ENCODE data around the gene OR2J1. TPM values are rescaled to one million over a fixed set of nuclear protein-coding genes. Genes with fewer than 3 reads are reported as not detected.

OR2J1 gene
- polyA plus RNA-seq, 1 of the 3 experiments (the other 2 are of a cell fraction), result not detected

GRCh38 chr6:29146179-29146578 lies 46.9 kb downstream of the OR2J1 start:
- no peak overlapping the region for H3K27ac ChIP-seq (ENCODE audit: low read depth in 2 of 2, low read length in 1 of 2)
- H3K9ac ChIP-seq, result no peak overlapping the region
- no peak overlapping the region for H2AFZ ChIP-seq (ENCODE audit: low read depth)
- H3K4me2 ChIP-seq, result no peak overlapping the region
- POLR2A ChIA-PET, result no interaction called here
- no peaks in the 10 kb centered on the region for H3F3A ChIP-seq (replicated peaks; ENCODE audit: insufficient read depth)
- TF ChIP-seq NFIC (IDR thresholded peaks at IDR 0.05; ENCODE audit: borderline replicate concordance) (no peak), TCF12 (IDR thresholded peaks at IDR 0.05) (no peak), MEF2A (IDR thresholded peaks at IDR 0.05; ENCODE audit: borderline replicate concordance, low read depth) (no peak), SMC3 (IDR thresholded peaks at IDR 0.05; ENCODE audit: low read depth, low read length) (no peak), IRF3 (IDR thresholded peaks at IDR 0.05; ENCODE audit: low read depth, low read length) (no peak), FOSL2 (IDR thresholded peaks at IDR 0.05; ENCODE audit: borderline replicate concordance, low read depth) (no peak), CTCF (IDR thresholded peaks at IDR 0.05) (no peak), PBX3 (IDR thresholded peaks at IDR 0.05) (no peak), RAD21 (IDR thresholded peaks at IDR 0.05; ENCODE audit: low read length) (no peak), USF2 (IDR thresholded peaks at IDR 0.05; ENCODE audit: borderline replicate concordance, low read depth, low read length) (no peak), FOXM1 (IDR thresholded peaks at IDR 0.05; ENCODE audit: low read depth) (no peak), REST (IDR thresholded peaks at IDR 0.05; ENCODE audit: low read depth, low read length) (no peak)
- CTCF ChIA-PET, result no interaction called here
- no peaks in the 10 kb centered on the region for H3K9me2 ChIP-seq
- H3K36me3 ChIP-seq (replicated peaks in 1 of 2; ENCODE audit: control insufficient read depth in 1 of 2, insufficient read depth in 2 of 2, low read length in 1 of 2), result no peaks in the 10 kb centered on the region
- H3K79me2 ChIP-seq (ENCODE audit: insufficient read depth), result no peaks in the 10 kb centered on the region
- no peak for DNase-seq
- no peaks in the 10 kb centered on the region for H3K27me3 ChIP-seq (ENCODE audit: insufficient read depth)
- H3K4me3 ChIP-seq (ENCODE audit: low read depth in 2 of 2, low read length in 1 of 2), result no peak overlapping the region
- 0% methylated on average over 2 of the region's 2 CpGs for WGBS (ENCODE audit: low lambda C conversion rate)
- no peaks in the 10 kb centered on the region for H3K4me1 ChIP-seq (ENCODE audit: control insufficient read depth in 1 of 2, insufficient read depth in 2 of 2, low read depth in 1 of 2, low read length in 1 of 2)
- no peaks in the 10 kb centered on the region for H3K9me3 ChIP-seq
- H4K20me1 ChIP-seq (ENCODE audit: insufficient read depth), result no peaks in the 10 kb centered on the region

All from SK-N-SH (cell line).